ENCODE measurements around the gene SEMA6C.
A peak's percentile ranks its signal among the peaks of the same experiment; 100 is the strongest.

Gene SEMA6C

GRCh38 chr1:151158326-151158725 is 11.9 kb upstream of the SEMA6C start:
- DNase-seq (ENCODE audit: low read depth) = no peak

GRCh38 chr1:151157067-151157531 is 10.7 kb upstream of the SEMA6C start:
- no peak for DNase-seq (ENCODE audit: low read depth)

GRCh38 chr1:151156515-151156819 is 10.0 kb upstream of the SEMA6C start, which contains the start of gene TNFAIP8L2:
Gene TNFAIP8L2 (plus strand): TSS chr1:151156649. CDS start chr1:151158698, 2,049 bp downstream.
- peak; percentile 57 for DNase-seq (ENCODE audit: low read depth)

- DNase-seq (ENCODE audit: low read depth) = no peak
Observed at GRCh38 chr1:151147665-151148064, 1.2 kb upstream of the SEMA6C start.

GRCh38 chr1:151147132-151147503 is 687 bp upstream of the SEMA6C start:
- DNase-seq (ENCODE audit: low read depth) = no peak

- no peak for DNase-seq (ENCODE audit: low read depth)
Observed at GRCh38 chr1:151146072-151146411, 389 bp downstream of the SEMA6C start.

- DNase-seq (ENCODE audit: low read depth) = no peak
Observed at GRCh38 chr1:151145304-151146071, 943 bp downstream of the SEMA6C start.

- DNase-seq (ENCODE audit: low read depth) = no peak
Observed at GRCh38 chr1:151144474-151145303, 1.7 kb downstream of the SEMA6C start.

GRCh38 chr1:151143986-151144385 is 2.4 kb downstream of the SEMA6C start:
- DNase-seq (ENCODE audit: low read depth) = no peak

GRCh38 chr1:151143057-151143435 is 3.4 kb downstream of the SEMA6C start:
- DNase-seq (ENCODE audit: low read depth) = no peak

GRCh38 chr1:151142411-151143056 is 3.9 kb downstream of the SEMA6C start:
- no peak for DNase-seq (ENCODE audit: low read depth)

- DNase-seq (ENCODE audit: low read depth) = no peak
Observed at GRCh38 chr1:151137789-151138188, 8.6 kb downstream of the SEMA6C start.

GRCh38 chr1:151135433-151136385 is 10.7 kb downstream of the SEMA6C start:
- DNase-seq (ENCODE audit: low read depth) = no peak

GRCh38 chr1:151134991-151135390 is 11.4 kb downstream of the SEMA6C start:
- no peak for DNase-seq (ENCODE audit: low read depth)

GRCh38 chr1:151134396-151134795 is 12.0 kb downstream of the SEMA6C start:
- DNase-seq (ENCODE audit: low read depth) = no peak

- no peak for DNase-seq (ENCODE audit: low read depth)
Observed at GRCh38 chr1:151133018-151133806, 13.2 kb downstream of the SEMA6C start.

- no peak for DNase-seq (ENCODE audit: low read depth)
Observed at GRCh38 chr1:151132335-151133017, 14.0 kb downstream of the SEMA6C start.

GRCh38 chr1:151131701-151132334 is 14.6 kb downstream of the SEMA6C start:
- DNase-seq (ENCODE audit: low read depth) = no peak

GRCh38 chr1:151130987-151131586 is 15.3 kb downstream of the SEMA6C start:
- DNase-seq (ENCODE audit: low read depth) = peak; percentile 75
